T-helper 2 cell (primary cell): ENCODE data around the gene RNASE4.

Experiments used
- DNase-seq, 5 experiments: peaks; one replicate each; pipeline versions ENCODE4 v3.0.0 to v3.0.0-alpha.2; 2012 to 2022

RNASE4 gene

GRCh38 chr14:20676072-20676471 lies 8.3 kb upstream of the RNASE4 start:
- no peak for DNase-seq

- no peak for DNase-seq
Observed at GRCh38 chr14:20679907-20680306, 4.5 kb upstream of the RNASE4 start.

- no peak for DNase-seq
Observed at GRCh38 chr14:20680363-20680762, 4.0 kb upstream of the RNASE4 start.

- DNase-seq: no peak
Observed at GRCh38 chr14:20680843-20681347, 3.5 kb upstream of the RNASE4 start.

- peak; percentile 32 to 93 (median 74) for DNase-seq
Observed at GRCh38 chr14:20681348-20682126, 2.8 kb upstream of the RNASE4 start.

GRCh38 chr14:20682127-20682434 lies 2.3 kb upstream of the RNASE4 start:
- no peak for DNase-seq

GRCh38 chr14:20682435-20683124 lies 1.8 kb upstream of the RNASE4 start:
- peak; percentile 55 to 93 (median 77) for DNase-seq

GRCh38 chr14:20683125-20683890 lies 1.1 kb upstream of the RNASE4 start:
- peak in 4 of 5 experiments; percentile 55 to 89 (median 69) for DNase-seq

GRCh38 chr14:20684662-20685456 lies 499 bp downstream of the RNASE4 start:
- no peak for DNase-seq

GRCh38 chr14:20686386-20687143 lies 2.2 kb downstream of the RNASE4 start:
- DNase-seq: no peak

- no peak for DNase-seq
Observed at GRCh38 chr14:20687362-20688166, 3.2 kb downstream of the RNASE4 start.

- no peak for DNase-seq
Observed at GRCh38 chr14:20688167-20688839, 3.9 kb downstream of the RNASE4 start, which contains the start of gene ANG. TSS of gene ANG (plus strand) at chr14:20688764. CDS start at chr14:20693565, 4,801 bp downstream.

GRCh38 chr14:20690848-20691640 lies 6.7 kb downstream of the RNASE4 start:
- DNase-seq: peak in 3 of 5 experiments; percentile 5 to 73 (median 44)

GRCh38 chr14:20692116-20692751 lies 7.9 kb downstream of the RNASE4 start:
- peak in 1 of 5 experiments; percentile 78 for DNase-seq

- no peak for DNase-seq
Observed at GRCh38 chr14:20696764-20697163, 12.4 kb downstream of the RNASE4 start.

- DNase-seq: peak; percentile 23 to 73 (median 38)
Observed at GRCh38 chr14:20697273-20698017, 13.1 kb downstream of the RNASE4 start.

GRCh38 chr14:20698018-20698329 lies 13.6 kb downstream of the RNASE4 start:
- DNase-seq: no peak

- DNase-seq: no peak
Observed at GRCh38 chr14:20698934-20699333, 14.6 kb downstream of the RNASE4 start.
